GM12878 (cell line): ENCODE data around the gene PABPC1L2A. TPM values are rescaled to one million over a fixed set of nuclear protein-coding genes. Genes with fewer than 3 reads are reported as not detected.
"Not testable (repeated sequence)": the region's sequence is repeated elsewhere in the genome, so short reads cannot be mapped to it uniquely, and the experiment has no call there.

Source experiments
- ATAC-seq: fragments of 200-7000 bp; cut with Tn5 transposase; 3 replicates; pipeline ENCODE4 v1.9.1; 2020; ENCODE audit warnings: mild to moderate bottlenecking, moderate library complexity
- BruUV-seq: library from RNA; stranded (reverse); fragments of 400-500 nt; replicated peaks from 2 replicates; lab custom pipeline; 2021; lab: Mats Ljungman, UMichigan
- CTCF ChIA-PET: fragments of 300-600 bp; sonication (Branson Sonifier 250); formaldehyde crosslinking; extraction: SDS; loops from one replicate; lab custom pipeline; 2021; ENCODE audit warnings: inconsistent platforms; lab: Yijun Ruan, JAX
- POLR2A ChIA-PET: fragments of 350-600 bp; formaldehyde crosslinking; extraction: SDS; loops from one replicate; lab custom pipeline; 2021; ENCODE audit warnings: inconsistent platforms; lab: Charles Lee
- RAD21 ChIA-PET: fragments of 300-600 bp; sonication (Branson Sonifier 250); formaldehyde crosslinking; loops from one replicate; lab custom pipeline; 2023; ENCODE audit warnings: antibody characterized with exemption; ENCODE audit not compliant: unreplicated experiment; lab: Charles Lee
- SMC1A ChIA-PET: fragments of 300-600 bp; sonication (Branson Sonifier 250); formaldehyde crosslinking; loops from one replicate; lab custom pipeline; 2023; ENCODE audit not compliant: unreplicated experiment, uncharacterized antibody; lab: Charles Lee
- DNase-seq: peaks from one replicate; pipeline ENCODE4 v3.0.0-alpha.2; 2011; ENCODE audit warnings: low read depth, low spot score
- FAIRE-seq: peaks from 3 replicates; lab custom pipeline; 2011; peaks lifted over from hg19 to GRCh38; lab: Jason Lieb, UNC
- H2AFZ ChIP-seq: 2 replicates; pipeline ENCODE4 v1.6.0; 2011; ENCODE audit warnings: low read depth, low read length, control low read depth; ENCODE audit not compliant: control insufficient read depth
- H3K27ac ChIP-seq: 2 replicates; pipeline ENCODE4 v1.5.1; 2011; ENCODE audit warnings: control low read depth; ENCODE audit not compliant: control insufficient read depth, insufficient read depth
- H3K27me3 ChIP-seq, 2 experiments: replicated peaks in 1 of 2; 2 replicates each; pipeline versions ENCODE4 v1.6.0 to v1.6.1; 2011; ENCODE audit warnings: low read length in 1 of 2; ENCODE audit not compliant: control insufficient read depth in 2 of 2, insufficient read depth in 2 of 2
- H3K36me3 ChIP-seq, 2 experiments: 2 replicates each; pipeline ENCODE4 v1.5.1; 2011; ENCODE audit warnings: low read length in 1 of 2; ENCODE audit not compliant: control insufficient read depth in 2 of 2, insufficient read depth in 2 of 2
- H3K4me1 ChIP-seq: 2 replicates; pipeline ENCODE4 v1.6.1; 2011; ENCODE audit warnings: mild to moderate bottlenecking, low read length, moderate library complexity, mixed read lengths; ENCODE audit not compliant: control insufficient read depth, insufficient read depth
- H3K4me2 ChIP-seq: 2 replicates; pipeline ENCODE4 v1.6.0; 2011; ENCODE audit warnings: control low read depth; ENCODE audit not compliant: control insufficient read depth, insufficient read depth
- H3K4me3 ChIP-seq: fragments of 200-600 bp; sonication (generic); 2 replicates; pipeline ENCODE4 v1.5.1; 2016
- H3K79me2 ChIP-seq: 2 replicates; pipeline ENCODE4 v1.6.0; 2011; ENCODE audit warnings: low read length; ENCODE audit not compliant: control insufficient read depth, insufficient read depth
- H3K9ac ChIP-seq: 2 replicates; pipeline ENCODE4 v1.8.0; 2011; ENCODE audit warnings: low read length, control low read depth, mixed read lengths; ENCODE audit not compliant: control insufficient read depth, insufficient read depth
- H3K9me3 ChIP-seq: replicated peaks from 3 replicates; pipeline ENCODE4 v1.5.1; 2011; ENCODE audit warnings: mild to moderate bottlenecking, low read length; ENCODE audit not compliant: control insufficient read depth, insufficient read depth
- H4K20me1 ChIP-seq: 2 replicates; pipeline ENCODE4 v1.6.0; 2011; ENCODE audit not compliant: control insufficient read depth, insufficient read depth
- IRF5 ChIP-seq: fragments of 450-650 bp; IDR thresholded peaks from 2 replicates; pipeline ENCODE4 v1.6.1; 2017; ENCODE audit warnings: borderline replicate concordance
- KLF5 ChIP-seq: fragments of 450-650 bp; IDR thresholded peaks from 2 replicates; pipeline ENCODE4 v1.6.1; 2014; ENCODE audit warnings: mild to moderate bottlenecking; ENCODE audit not compliant: partially characterized antibody
- NR2C2 ChIP-seq: IDR thresholded peaks from 2 replicates; pipeline ENCODE4 v1.6.1; 2011; ENCODE audit warnings: borderline replicate concordance, low read depth; ENCODE audit not compliant: control insufficient read depth, insufficient read length
- POLR2A ChIP-seq: IDR thresholded peaks from 2 replicates; pipeline ENCODE4 v1.6.1; 2011; ENCODE audit warnings: low read depth, mild to moderate bottlenecking, low read length
- SMAD1 ChIP-seq: fragments of 450-650 bp; IDR thresholded peaks from 2 replicates; pipeline ENCODE4 v1.6.1; 2018; ENCODE audit warnings: mild to moderate bottlenecking, low read depth; ENCODE audit not compliant: partially characterized antibody
- STAT3 ChIP-seq: IDR thresholded peaks from 2 replicates; pipeline ENCODE4 v1.6.1; 2011; ENCODE audit warnings: low read depth, low read length, improper control_type of control experiment
- WGBS: methylation state at CpG from one replicate; pipeline ENCODE4 v1.1.6; 2016; ENCODE audit warnings: low lambda C conversion rate; ENCODE audit not compliant: insufficient replicate concordance, insufficient coverage; ENCODE audit errors: missing lambda C conversion rate; 5-methylcytosine and 5-hydroxymethylcytosine counted together
- in situ Hi-C: fragments of 300-500 bp; cut with MboI; formaldehyde crosslinking; loops from 9 replicates; pipeline ENCODE4 v1.14.3; 2018; ENCODE audit warnings: mixed read lengths
- intact Hi-C: fragments of 100-400 bp; cut with micrococcal nuclease; formaldehyde crosslinking; loops from one replicate; pipeline ENCODE4 v1.14.2; 2022; ENCODE audit not compliant: unreplicated experiment
- polyA plus RNA-seq, 11 experiments: library from polyadenylated mRNA; depleted of rRNA in 4 of 11; unstranded in 6 of 11; stranded (reverse) in 5 of 11; fragments of >200 nt; fragmentation: Nextera tagmentation in 4 of 11; fragmentation: Illumina TruSeq in 1 of 11; extraction: Ambion mirVana in 4 of 11; extraction: Trizol in 1 of 11; gene quantifications; 1 replicate in 1 of 11; 2 replicates in 10 of 11; pipeline versions ENCODE4 v1.2.1 to v1.2.3, GENCODE V29; 2011 to 2016; ENCODE audit warnings: inconsistent platforms in 2 of 11, missing spikeins in 2 of 11, low read depth in 1 of 11
- total RNA-seq, 4 experiments: library from RNA; depleted of rRNA in 3 of 4; stranded (reverse); fragments of >200 nt in 3 of 4; fragmentation: Illumina TruSeq in 1 of 4; extraction: Trizol in 1 of 4; gene quantifications; 2 replicates each; pipeline versions ENCODE4 v1.2.1 to v1.2.3, GENCODE V29; 2013 to 2021

Gene PABPC1L2A
- total and polyA plus RNA-seq, 10 of the 15 experiments (the other 5 are each of a cell fraction or from before 2014, with no cell fraction given): not detected

DNA sequence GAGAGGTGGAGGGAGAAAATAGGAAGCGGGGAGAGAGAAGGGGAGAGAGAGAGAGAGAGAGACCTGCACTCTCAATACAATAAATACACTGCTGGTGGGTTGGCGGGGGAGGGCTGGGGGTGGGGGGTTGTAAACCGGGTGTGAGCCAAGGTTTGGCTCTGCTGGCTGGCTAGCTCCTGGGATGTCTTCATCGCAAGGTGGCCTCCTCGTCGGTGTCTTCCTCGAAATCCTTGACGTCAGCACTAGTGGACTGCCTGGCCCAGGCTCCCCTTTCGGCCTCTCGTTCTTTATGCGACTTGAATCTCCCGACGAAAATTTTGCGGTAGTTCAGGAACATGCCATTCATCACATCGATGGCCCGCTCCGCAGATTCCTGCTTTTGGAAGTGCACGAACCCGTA is 715 bp downstream of the PABPC1L2A start:
- H2AFZ ChIP-seq, H3K79me2 ChIP-seq, DNase-seq, BruUV-seq, intact Hi-C loops, SMC1A ChIA-PET, H3K4me3 ChIP-seq, in situ Hi-C loops, H3K27me3 ChIP-seq, H3K4me1 ChIP-seq, ATAC-seq, H3K27ac ChIP-seq, CTCF ChIA-PET, H3K36me3 ChIP-seq, H4K20me1 ChIP-seq, FAIRE-seq, RAD21 ChIA-PET, H3K9me3 ChIP-seq, H3K4me2 ChIP-seq, POLR2A ChIA-PET, H3K9ac ChIP-seq: not testable (repeated sequence)
- no CpG with 5 or more reads among the region's 19 CpGs for WGBS

DNA sequence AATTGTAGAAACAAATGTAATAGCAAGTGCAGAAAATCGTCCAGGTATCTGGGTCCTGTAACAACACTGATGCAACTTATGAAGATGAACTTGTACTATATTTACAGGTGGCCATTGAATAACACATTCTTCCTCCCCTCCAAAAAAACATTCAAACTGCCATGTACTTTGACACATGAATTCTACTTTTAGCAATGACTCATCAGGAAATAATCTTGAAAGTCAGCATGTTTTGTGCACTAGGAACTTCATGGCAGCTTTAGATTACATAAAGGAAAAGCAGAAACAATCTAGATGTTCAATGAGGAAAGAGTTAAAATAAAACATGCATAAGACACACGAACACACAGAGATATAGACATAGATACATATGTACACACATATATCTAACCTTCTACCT is 2.5 kb downstream of the PABPC1L2A start:
- TF ChIP-seq KLF5: no peak
- TF ChIP-seq STAT3: no peak
- no peak for TF ChIP-seq POLR2A
- no peak for TF ChIP-seq SMAD1
- no peak for TF ChIP-seq IRF5
- no peak for TF ChIP-seq NR2C2
- Histone ChIP-seq H3K27ac (no peak overlapping the region), H3K9ac (no peak overlapping the region), H4K20me1 (no peaks in the 10 kb centered on the region), H3K9me3 (no peaks in the 10 kb centered on the region), H3K4me2 (no peak overlapping the region), H3K4me3 (no peak overlapping the region), H3K79me2 (no peaks in the 10 kb centered on the region), H3K27me3 (no peaks in the 10 kb centered on the region), H3K4me1 (no peaks in the 10 kb centered on the region), H3K36me3 (no peaks in the 10 kb centered on the region), H2AFZ (no peak overlapping the region)
- POLR2A ChIA-PET: no interaction called here
- BruUV-seq: no TSS peak
- DNase-seq (no peak), FAIRE-seq (no peak), ATAC-seq (no peak)
- intact Hi-C loops (no loop called here), in situ Hi-C loops (no loop called here)
- WGBS: 2% methylated on average over 2 of the region's 2 CpGs
- SMC1A ChIA-PET: no interaction called here
- RAD21 ChIA-PET: no interaction called here
- CTCF ChIA-PET: no interaction called here
